GM19372 (cell line): ENCODE measurements around the gene CDH4.
"Not testable (repeated sequence)": the region's sequence is repeated elsewhere in the genome, so short reads cannot be mapped to it uniquely, and the experiment has no call there.

Experiments used
- ATAC-seq: cut with Tn5 transposase; IDR thresholded peaks from one replicate; pipeline ENCODE4 v1.9.1; 2021; ENCODE audit warnings: mild to moderate bottlenecking, low read depth, moderate library complexity; ENCODE audit not compliant: unreplicated experiment

CDH4 gene

GRCh38 chr20:61965606-61966491 lies 713.8 kb downstream of the CDH4 start:
- no peak for ATAC-seq

DNA sequence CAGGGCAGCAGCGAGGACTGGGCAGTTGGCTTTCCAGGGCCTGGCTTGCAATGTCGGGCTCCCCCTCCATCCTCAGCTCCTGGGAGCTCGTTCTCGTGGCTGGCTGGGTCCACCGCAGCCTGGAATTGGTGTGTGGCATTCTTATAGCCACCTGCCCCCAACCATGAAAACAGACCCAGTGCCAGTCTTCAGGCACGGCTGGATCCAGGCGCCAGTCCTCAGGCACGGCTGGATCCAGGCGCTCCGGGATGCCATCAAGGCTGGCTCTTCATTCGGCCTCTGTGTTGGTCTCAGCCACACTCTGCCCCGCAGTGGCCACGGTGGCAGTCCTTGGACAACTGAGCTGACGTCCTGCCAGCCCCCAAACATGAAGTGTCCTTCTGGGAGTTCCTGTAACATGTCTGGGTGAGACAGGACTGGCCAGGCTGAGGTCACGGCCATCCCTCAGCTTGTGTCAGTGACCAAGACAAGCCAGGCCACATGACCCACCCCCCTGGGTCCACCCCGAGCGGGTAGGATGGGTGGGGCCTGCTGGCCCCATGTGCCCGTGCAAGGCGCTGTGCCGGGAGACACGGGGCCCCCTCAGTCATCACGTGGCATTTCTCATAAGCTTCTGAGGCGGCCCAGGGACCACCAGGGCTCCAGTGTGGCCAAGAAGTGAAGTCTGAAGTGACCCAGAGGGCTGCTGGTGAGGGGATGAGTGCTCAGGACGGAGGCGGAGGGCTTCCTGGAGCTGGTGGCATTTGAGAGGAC lies 714.6 kb downstream of the CDH4 start:
- no peak for ATAC-seq

DNA sequence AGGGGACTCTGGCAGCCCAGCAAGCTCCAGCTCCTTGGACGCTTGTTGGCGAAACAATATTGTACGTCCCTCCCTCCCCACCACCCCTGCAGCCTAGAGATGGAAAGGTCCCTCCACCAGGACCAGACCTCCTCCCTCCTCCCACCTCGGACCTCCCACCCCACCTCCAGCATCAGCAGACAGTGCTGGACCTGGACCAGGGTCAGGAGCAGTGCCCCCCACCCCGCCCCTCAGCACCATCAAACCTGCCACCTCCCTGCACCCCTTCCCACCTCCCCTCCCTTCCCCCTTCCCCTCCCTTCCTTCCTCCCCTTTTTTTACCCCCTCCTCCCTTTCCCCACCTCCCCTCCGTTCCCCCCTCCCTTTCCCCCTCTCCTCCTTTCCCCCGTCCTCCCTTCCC lies 715.2 kb downstream of the CDH4 start:
- no peak for ATAC-seq

- no peak for ATAC-seq
Observed at GRCh38 chr20:61968036-61968810, 716.2 kb downstream of the CDH4 start.

GRCh38 chr20:61968932-61969331 lies 716.9 kb downstream of the CDH4 start:
- ATAC-seq = no peak

DNA sequence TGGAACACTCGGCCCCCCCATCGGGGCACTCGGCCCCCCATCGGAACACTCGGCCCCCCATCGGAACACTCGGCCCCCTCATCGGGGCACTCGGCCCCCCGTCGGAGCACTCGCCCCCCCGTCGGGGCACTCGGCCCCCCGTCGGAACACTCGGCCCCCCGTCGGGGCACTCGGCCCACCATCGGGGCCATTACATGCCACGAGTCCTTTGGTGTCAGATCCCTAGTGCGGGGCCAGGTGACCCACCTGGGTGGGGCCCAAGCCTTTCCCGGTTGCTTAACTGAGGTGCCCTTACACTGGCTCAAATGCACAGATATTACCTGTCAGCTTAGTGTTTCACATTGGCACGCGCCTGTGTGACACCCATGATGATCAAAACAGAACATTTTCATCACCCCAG lies 717.7 kb downstream of the CDH4 start:
- ATAC-seq = no peak

GRCh38 chr20:61970357-61970756 lies 718.3 kb downstream of the CDH4 start:
- no peak for ATAC-seq

- ATAC-seq = not testable (repeated sequence)
Observed at GRCh38 chr20:61971595-61971994, 719.5 kb downstream of the CDH4 start.

GRCh38 chr20:61972636-61973508 lies 720.8 kb downstream of the CDH4 start:
- ATAC-seq = no peak

DNA sequence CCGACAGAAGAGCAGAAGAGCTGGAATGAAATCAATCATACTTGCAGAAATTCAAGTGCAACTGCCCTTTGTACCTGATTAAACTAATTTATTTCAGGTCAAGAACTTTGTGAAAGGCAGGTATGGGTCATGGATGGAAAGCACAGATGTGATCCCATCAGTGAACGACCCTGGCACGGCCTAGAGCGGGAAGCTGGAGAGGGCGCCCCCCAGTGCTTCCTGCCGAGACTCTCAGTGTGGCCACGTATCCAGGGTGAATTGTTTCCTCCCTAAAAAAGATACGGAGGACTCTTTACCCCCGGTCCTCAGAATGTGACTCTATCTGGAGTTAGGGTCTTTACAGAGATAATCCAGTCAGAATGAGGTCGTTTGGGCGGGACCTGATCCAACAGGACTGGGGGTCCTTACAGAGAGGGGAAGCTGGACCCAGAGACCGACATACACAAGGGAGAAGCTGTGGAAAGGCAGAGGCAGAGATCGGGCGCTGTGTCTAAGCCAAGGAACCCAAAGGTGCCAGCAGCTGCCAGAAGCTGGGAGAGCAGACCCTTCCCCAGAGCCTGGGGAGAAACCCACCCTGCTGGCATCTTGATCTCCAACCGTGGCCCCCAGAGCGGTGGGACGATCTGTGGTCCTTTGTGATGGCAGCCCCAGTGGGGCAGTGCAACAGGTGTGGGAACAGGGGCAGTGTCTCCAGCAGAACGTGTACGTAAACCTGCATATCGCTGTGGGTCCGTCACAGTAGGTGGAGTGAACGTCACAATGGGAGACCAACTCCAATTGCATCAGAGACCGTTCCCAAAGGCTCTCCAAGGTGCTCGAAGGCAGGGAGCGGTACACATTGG lies 721.7 kb downstream of the CDH4 start:
- no peak for ATAC-seq

GRCh38 chr20:61974357-61974665 lies 722.2 kb downstream of the CDH4 start:
- ATAC-seq = no peak

DNA sequence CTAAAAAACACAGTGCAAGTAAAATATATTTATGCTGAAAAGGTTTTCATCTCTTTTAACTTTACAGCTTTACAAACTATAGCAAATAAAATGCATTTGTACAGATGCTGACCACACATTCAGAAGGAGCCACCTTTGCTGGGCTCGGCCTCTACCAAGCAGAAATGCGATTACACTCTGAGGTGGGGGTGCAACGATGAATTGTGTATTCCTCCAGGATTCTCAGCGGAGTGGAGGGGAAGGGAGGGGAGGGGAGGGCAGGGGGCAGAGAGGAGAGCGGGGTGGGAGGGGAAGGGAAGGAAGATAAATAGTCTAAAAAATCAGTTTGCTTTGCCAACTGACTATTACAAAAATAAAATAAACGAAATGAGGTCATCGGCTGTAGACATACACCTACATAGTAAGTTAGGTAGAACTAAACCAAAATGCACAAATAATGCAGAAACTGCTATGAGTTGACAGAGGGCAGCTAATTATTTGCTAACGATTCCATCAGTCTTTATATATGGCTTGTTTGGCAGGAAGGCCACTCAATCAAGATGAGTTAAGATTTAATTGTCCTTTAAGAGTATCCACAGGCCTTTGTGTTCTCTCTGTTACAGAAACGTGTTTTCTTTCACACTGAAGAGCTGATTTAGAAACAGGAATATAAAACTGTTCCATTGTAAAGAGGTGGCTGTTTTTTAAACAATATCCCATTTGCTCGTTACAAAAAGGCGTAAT lies 723.5 kb downstream of the CDH4 start:
- no peak for ATAC-seq

DNA sequence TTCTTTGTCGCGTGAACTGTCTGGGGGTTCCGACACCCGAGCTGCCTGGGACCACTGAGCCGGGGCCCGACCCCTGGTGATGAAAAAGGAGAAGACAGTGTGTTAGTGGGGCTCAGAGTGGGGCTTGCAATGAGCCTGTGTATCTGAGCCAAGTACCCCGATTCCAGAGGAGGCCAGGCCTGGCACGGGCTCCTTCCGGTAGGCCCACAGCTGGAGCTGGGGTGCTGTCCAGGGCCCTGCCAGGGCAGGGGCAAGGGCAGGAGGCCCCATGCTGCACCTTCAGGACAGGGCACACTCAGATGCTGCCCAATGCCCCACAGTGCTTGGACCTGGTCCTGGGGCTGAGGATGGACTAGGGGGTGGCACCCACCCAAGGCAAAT lies 724.2 kb downstream of the CDH4 start:
- no peak for ATAC-seq

DNA sequence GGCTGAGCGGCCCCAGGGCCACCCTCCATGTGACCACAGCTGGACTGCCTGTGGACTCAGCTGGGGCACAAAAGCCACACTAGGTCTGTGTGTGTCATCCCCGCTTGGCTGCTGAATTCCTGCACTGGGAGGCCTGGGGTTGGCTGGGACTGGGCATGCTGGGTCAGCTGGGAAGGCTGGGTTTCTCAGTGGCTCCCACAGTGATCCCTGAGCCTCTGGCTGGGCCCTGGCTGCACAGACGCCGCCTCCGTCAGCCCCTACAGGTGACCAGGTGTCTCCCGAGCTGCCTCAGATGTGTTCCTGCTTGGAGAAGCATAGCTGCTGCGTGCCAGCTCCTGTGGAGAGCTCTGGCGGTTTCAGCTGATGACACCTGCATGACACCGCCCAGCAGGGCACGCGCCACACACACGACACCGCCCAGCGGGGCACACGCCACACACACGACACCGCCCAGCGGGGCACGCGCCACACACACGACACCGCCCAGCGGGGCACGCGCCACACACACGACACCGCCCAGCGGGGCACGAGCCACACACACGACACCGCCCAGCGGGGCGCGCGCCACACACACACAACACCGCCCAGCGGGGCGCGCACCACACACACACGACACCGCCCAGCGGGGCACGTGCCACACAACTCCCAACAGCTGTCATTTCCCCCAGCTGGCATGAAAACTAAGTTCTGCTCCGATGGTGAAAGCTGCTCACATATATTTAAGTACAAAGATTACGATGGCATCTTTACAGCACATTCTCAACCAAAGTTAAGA lies 724.8 kb downstream of the CDH4 start:
- ATAC-seq = no peak

- no peak for ATAC-seq
Observed at GRCh38 chr20:61977419-61977786, 725.3 kb downstream of the CDH4 start.

DNA sequence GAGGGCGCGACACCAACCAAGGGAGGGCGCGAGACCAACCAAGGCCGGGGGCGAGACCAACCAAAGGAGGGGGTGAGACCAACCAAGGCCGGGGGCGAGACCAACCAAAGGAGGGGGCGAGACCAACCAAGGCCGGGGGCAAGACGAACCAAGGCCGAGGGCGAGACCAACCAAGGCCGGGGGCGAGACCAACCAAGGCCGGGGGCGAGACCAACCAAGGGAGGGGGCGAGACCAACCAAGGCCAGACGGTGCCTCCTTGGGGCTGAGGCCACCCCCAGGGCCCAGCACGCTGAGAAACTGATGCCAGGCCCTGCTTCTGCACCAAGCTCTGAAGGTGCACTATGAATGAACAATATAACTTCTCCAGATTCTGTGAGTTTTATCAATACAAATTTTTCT lies 726.4 kb downstream of the CDH4 start:
- no peak for ATAC-seq

- no peak for ATAC-seq
Observed at GRCh38 chr20:61979090-61979489, 727.0 kb downstream of the CDH4 start.
